Esophagus muscularis mucosa (tissue), 4 donors: ENCODE measurements around the gene GAS2L1. TPM values are rescaled to one million over a fixed set of nuclear protein-coding genes. Genes with fewer than 3 reads are reported as not detected.

ENCODE experiments used
- DNase-seq: peaks from one replicate; pipeline ENCODE4 v3.0.0-alpha.2; 2017; ENCODE audit errors: extremely low spot score
- H3K27ac ChIP-seq, 4 donors: fragments of 200-600 bp; sonication (generic); replicated peaks in 1 of 4; 1 replicate in 3 of 4; 2 replicates in 1 of 4; pipeline ENCODE4 v1.5.1; 2016 to 2019; ENCODE audit warnings: mild to moderate bottlenecking in 1 of 4
- H3K27me3 ChIP-seq, 4 donors: fragments of 200-600 bp; sonication (generic); one replicate each; pipeline versions ENCODE4 v1.5.1 to v1.6.0; 2016 to 2019
- H3K36me3 ChIP-seq, 4 donors: fragments of 200-600 bp; sonication (generic); one replicate each; pipeline ENCODE4 v1.5.1; 2016 to 2019
- H3K4me1 ChIP-seq, 4 donors: fragments of 200-600 bp; sonication (generic); one replicate each; pipeline ENCODE4 v1.5.1; 2016 to 2019
- H3K4me3 ChIP-seq, 4 donors: fragments of 200-600 bp; sonication (generic); 1 replicate in 2 of 4; 2 replicates in 2 of 4; pipeline ENCODE4 v1.5.1; 2016 to 2019; ENCODE audit warnings: mild to moderate bottlenecking in 4 of 4, moderate library complexity in 1 of 4
- H3K9me3 ChIP-seq, 4 donors: fragments of 200-600 bp; sonication (generic); 1 replicate in 3 of 4; 2 replicates in 1 of 4; pipeline ENCODE4 v1.5.1; 2016 to 2019
- CTCF ChIP-seq, 3 experiments: fragments of 200-600 bp in 2 of 3; fragments of 450-650 bp in 1 of 3; sonication (generic) in 2 of 3; IDR thresholded peaks; one replicate each; pipeline ENCODE4 v1.5.1; 2017 to 2019; ENCODE audit warnings: antibody characterized with exemption in 3 of 3, mild to moderate bottlenecking in 2 of 3, moderate library complexity in 1 of 3
- EP300 ChIP-seq: sonication (generic); formaldehyde crosslinking; IDR thresholded peaks from one replicate; pipeline ENCODE4 v1.6.1; 2017; ENCODE audit warnings: antibody characterized with exemption
- POLR2A ChIP-seq: fragments of 450-650 bp; IDR thresholded peaks from one replicate; pipeline ENCODE4 v1.6.1; 2017; ENCODE audit warnings: antibody characterized with exemption, moderate library complexity, mild to moderate bottlenecking, low read depth
- POLR2AphosphoS5 ChIP-seq, 2 donors: sonication (generic); formaldehyde crosslinking; IDR thresholded peaks; one replicate each; pipeline ENCODE4 v1.6.1; 2017; ENCODE audit warnings: antibody characterized with exemption in 2 of 2
- WGBS: methylation state at CpG from one replicate; pipeline ENCODE4 v1.1.5; 2018; 5-methylcytosine and 5-hydroxymethylcytosine counted together
- intact Hi-C: fragments of 100-400 bp; cut with DNase I; formaldehyde crosslinking; loops from one replicate; pipeline ENCODE4 v1.15.1; 2023
- total RNA-seq, 4 donors: library from RNA; depleted of rRNA; stranded (reverse); fragments of >200 nt; gene quantifications; one replicate each; pipeline versions ENCODE4 v1.1.0 to v1.2.1, GENCODE V29; 2016

GAS2L1 gene
- total RNA-seq, 4 donors from 2014 or later = 25.8 to 63.9 (median 38.8) TPM

- peaks cover 51 to 67% (median 64%) of the 10 kb centered on the region in 4 donors for H3K4me1 ChIP-seq
- peak overlapping the region; percentile 96 to 100 (median 98) for H3K27ac ChIP-seq
- H3K9me3 ChIP-seq = no peaks in the 10 kb centered on the region
- no peaks in the 10 kb centered on the region for H3K27me3 ChIP-seq
- H3K36me3 ChIP-seq = peaks cover 10 to 43% (median 38%) of the 10 kb centered on the region in 4 donors
- H3K4me3 ChIP-seq = peak overlapping the region; percentile 73 to 99 (median 90)
- TF ChIP-seq EP300 (no peak), CTCF (IDR thresholded peaks at IDR 0.05) (no peak), POLR2AphosphoS5 (IDR thresholded peaks at IDR 0.05) (no peak), POLR2A (no peak)
- WGBS = under 1% methylated on average over 24 of the region's 51 CpGs
- DNase-seq = no peak
- intact Hi-C loops = loop anchor here (2.0 kb wide), 1 partner anchor 38 kb away; the partner anchor contains the start of gene GAS2L1
Observed at GRCh38 chr22:29268511-29269229, 37.8 kb upstream of the GAS2L1 start.

DNA sequence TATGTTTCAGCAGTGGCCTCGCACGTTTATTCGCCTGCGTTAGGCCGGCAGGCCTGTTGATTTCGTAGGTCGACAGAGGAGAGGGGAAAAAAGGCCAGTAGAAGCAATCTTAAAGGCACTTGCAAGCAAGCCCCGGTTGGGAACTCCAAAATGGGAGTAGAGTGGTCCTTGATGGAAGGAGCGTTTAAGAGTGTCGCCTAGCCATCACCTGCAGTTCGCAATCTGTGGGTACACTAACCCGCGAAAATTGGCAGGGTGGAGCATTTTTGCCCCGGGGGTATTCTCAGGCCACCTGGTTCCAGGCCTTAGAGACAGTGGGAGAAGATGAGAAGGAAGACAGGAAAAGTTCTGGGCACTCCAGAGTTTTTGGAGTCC is 37.2 kb upstream of the GAS2L1 start:
- intact Hi-C loops = loop anchor here (2.0 kb wide), 1 partner anchor 38 kb away; the partner anchor contains the start of gene GAS2L1
- 3% methylated on average over 14 of the region's 14 CpGs for WGBS

GRCh38 chr22:29269731-29270474 is 36.5 kb upstream of the GAS2L1 start:
- intact Hi-C loops = loop anchor here (2.0 kb wide), 1 partner anchor 37 kb away; the partner anchor contains the start of gene GAS2L1
- peak overlapping the region; percentile 96 to 100 (median 98) for H3K27ac ChIP-seq
- peaks cover 56 to 80% (median 74%) of the 10 kb centered on the region in 4 donors for H3K4me1 ChIP-seq

More for the DNA sequence above, 37.2 kb upstream of the GAS2L1 start:
- peaks cover 10 to 43% (median 38%) of the 10 kb centered on the region in 4 donors for H3K36me3 ChIP-seq
- no peaks in the 10 kb centered on the region for H3K9me3 ChIP-seq
- peak overlapping the region; percentile 73 to 99 (median 90) for H3K4me3 ChIP-seq
- no peak for DNase-seq
- H3K27me3 ChIP-seq = no peaks in the 10 kb centered on the region
- H3K27ac ChIP-seq = peak overlapping the region; percentile 96 to 100 (median 98)
- H3K4me1 ChIP-seq = peaks cover 56 to 73% (median 69%) of the 10 kb centered on the region in 4 donors
- TF ChIP-seq POLR2A (no peak), CTCF (IDR thresholded peaks at IDR 0.05) (no peak), EP300 (no peak), POLR2AphosphoS5 (IDR thresholded peaks at IDR 0.05) (no peak)

More at GRCh38 chr22:29269731-29270474, 36.5 kb upstream of the GAS2L1 start:
- TF ChIP-seq POLR2AphosphoS5 (IDR thresholded peaks at IDR 0.05) (no peak), EP300 (no peak), CTCF (IDR thresholded peaks at IDR 0.05) (no peak), POLR2A (no peak)
- 10% methylated on average over 13 of the region's 13 CpGs for whole genome bisulfite sequencing
- H3K36me3 ChIP-seq = peaks cover 10 to 44% (median 38%) of the 10 kb centered on the region in 4 donors
- H3K9me3 ChIP-seq = no peaks in the 10 kb centered on the region
- H3K27me3 ChIP-seq = no peaks in the 10 kb centered on the region
- H3K4me3 ChIP-seq = peak overlapping the region; percentile 73 to 99 (median 90)
- DNase-seq = no peak
